Duodenal mucosa (tissue), 2 donors: Measurements from ENCODE around the gene CDC5L.
A peak's percentile ranks its signal among the peaks of the same experiment; 100 is the strongest.

Experiments used
- H3K27ac ChIP-seq: one replicate; pipeline ENCODE4 v1.7.0; 2013; ENCODE audit warnings: low read depth, low read length
- H3K27me3 ChIP-seq, 2 donors: one replicate each; pipeline ENCODE4 v1.7.0; 2013; ENCODE audit warnings: low read length in 2 of 2, control low read depth in 1 of 2; ENCODE audit not compliant: insufficient read depth in 2 of 2, control insufficient read depth in 1 of 2
- H3K36me3 ChIP-seq, 2 donors: one replicate each; pipeline ENCODE4 v1.7.0; 2013; ENCODE audit warnings: low read length in 2 of 2, control low read depth in 1 of 2; ENCODE audit not compliant: insufficient read depth in 2 of 2, control insufficient read depth in 1 of 2
- H3K4me1 ChIP-seq, 2 donors: one replicate each; pipeline ENCODE4 v1.7.0; 2013; ENCODE audit warnings: low read length in 2 of 2, control low read depth in 1 of 2; ENCODE audit not compliant: insufficient read depth in 2 of 2, control insufficient read depth in 1 of 2
- H3K4me3 ChIP-seq, 2 donors: one replicate each; pipeline ENCODE4 v1.7.0; 2013; ENCODE audit warnings: low read length in 2 of 2, low read depth in 1 of 2
- H3K9ac ChIP-seq, 2 donors: one replicate each; pipeline ENCODE4 v1.7.0; 2013; ENCODE audit warnings: low read length in 2 of 2, low read depth in 1 of 2
- H3K9me3 ChIP-seq, 2 donors: one replicate each; pipeline ENCODE4 v1.7.0; 2013; ENCODE audit warnings: low read length in 2 of 2, control low read depth in 1 of 2; ENCODE audit not compliant: control insufficient read depth in 1 of 2

Gene CDC5L

DNA sequence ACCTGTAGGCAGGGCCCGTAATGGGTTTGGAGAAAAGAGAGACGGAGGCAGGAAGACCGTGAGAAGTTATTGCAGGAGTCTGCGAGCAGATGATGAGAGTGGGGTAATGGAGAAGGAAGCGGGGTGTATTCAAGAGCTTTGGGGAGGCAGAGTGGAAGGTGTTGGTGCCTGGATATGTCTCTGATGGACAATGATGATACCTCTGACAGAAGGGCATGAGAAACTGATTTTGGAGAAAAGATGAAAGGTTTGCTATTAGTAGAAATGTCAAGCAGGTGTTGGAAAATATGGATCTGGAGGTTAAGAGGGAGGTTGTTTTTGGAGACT lies 69.4 kb downstream of the CDC5L start:
- H3K4me1 ChIP-seq, result peaks cover 8 to 10% of the 10 kb centered on the region in 2 donors
- peak overlapping the region; percentile 44 to 48 for H3K4me3 ChIP-seq
- H3K27me3 ChIP-seq, result no peaks in the 10 kb centered on the region
- H3K9me3 ChIP-seq, result no peaks in the 10 kb centered on the region
- peak overlapping the region in 1 of 2 donors; percentile 29 for H3K9ac ChIP-seq
- no peak overlapping the region for H3K27ac ChIP-seq
- peaks cover 0 to 6% of the 10 kb centered on the region in 2 donors for H3K36me3 ChIP-seq

DNA sequence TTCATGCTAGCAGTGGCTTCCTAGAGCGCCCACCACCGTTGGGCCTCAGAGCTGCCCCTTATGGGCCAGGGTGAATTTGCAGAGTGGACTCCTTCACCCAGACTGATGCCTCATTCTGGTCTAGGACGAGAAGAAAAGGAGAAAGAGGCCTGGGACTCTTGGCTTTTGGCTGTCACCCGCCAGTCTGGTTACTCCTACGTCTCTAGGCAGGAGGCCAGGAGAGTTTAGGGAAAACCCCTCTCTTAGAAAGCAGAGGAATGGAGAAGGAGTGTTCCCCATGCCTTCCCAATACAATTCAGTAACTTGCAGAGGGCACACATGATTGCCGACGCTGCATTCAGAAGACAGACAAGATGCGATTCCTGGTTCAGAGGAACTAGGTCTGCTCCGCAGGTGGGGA lies 70.1 kb downstream of the CDC5L start:
- no peak overlapping the region for H3K27ac ChIP-seq
- no peaks in the 10 kb centered on the region for H3K9me3 ChIP-seq
- H3K4me1 ChIP-seq, result peaks cover 8 to 10% of the 10 kb centered on the region in 2 donors

DNA sequence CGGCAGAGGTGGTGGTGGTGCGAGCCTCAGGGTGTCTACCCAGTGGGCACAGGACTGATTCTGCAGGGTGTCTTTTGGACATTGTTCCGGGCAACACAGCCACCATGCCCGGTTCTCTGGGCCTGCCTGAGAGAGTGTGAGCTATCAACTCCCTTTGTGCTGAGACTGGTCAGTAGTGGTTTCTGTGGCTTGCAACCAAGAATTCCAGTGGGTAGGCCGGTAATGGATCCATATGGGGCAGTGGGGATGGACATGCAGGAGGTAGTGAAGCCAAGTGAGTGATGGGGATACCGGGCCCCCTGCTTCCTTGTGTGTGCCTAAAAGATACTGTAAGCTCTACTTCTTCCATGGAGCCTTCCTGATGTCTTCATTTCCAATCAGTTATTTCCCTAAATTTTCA lies 71.0 kb downstream of the CDC5L start:
- no peak overlapping the region for H3K27ac ChIP-seq
- no peaks in the 10 kb centered on the region for H3K27me3 ChIP-seq
- no peak overlapping the region for H3K4me3 ChIP-seq
- no peaks in the 10 kb centered on the region for H3K36me3 ChIP-seq
- no peaks in the 10 kb centered on the region for H3K9me3 ChIP-seq
- H3K4me1 ChIP-seq, result peaks cover 8 to 10% of the 10 kb centered on the region in 2 donors
- H3K9ac ChIP-seq, result no peak overlapping the region

More for the DNA sequence above, 70.1 kb downstream of the CDC5L start:
- Histone ChIP-seq H3K36me3 (peaks cover 0 to 2% of the 10 kb centered on the region in 2 donors), H3K9ac (no peak overlapping the region), H3K4me3 (no peak overlapping the region), H3K27me3 (no peaks in the 10 kb centered on the region)

DNA sequence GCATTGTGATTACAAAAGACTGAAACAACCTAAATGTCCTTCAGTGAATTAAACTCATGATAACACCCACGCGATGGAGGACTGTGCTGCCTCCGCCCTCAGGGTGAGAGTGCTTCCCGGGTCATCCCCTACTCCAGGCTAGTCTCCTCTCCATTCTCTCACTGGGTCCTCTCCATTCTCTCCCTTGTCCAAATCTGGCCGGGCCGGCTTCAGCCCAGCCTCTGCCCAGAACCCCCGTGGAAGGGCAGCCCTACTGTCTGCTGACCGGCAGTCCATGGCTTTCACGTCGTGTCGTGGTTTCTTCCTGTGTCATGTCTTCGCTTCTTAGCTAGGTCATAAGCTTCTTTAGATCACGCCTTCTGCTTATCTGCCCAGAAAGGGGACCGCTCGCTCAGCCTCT lies 74.8 kb downstream of the CDC5L start:
- Histone ChIP-seq H3K36me3 (no peaks in the 10 kb centered on the region), H3K9ac (no peak overlapping the region)

DNA sequence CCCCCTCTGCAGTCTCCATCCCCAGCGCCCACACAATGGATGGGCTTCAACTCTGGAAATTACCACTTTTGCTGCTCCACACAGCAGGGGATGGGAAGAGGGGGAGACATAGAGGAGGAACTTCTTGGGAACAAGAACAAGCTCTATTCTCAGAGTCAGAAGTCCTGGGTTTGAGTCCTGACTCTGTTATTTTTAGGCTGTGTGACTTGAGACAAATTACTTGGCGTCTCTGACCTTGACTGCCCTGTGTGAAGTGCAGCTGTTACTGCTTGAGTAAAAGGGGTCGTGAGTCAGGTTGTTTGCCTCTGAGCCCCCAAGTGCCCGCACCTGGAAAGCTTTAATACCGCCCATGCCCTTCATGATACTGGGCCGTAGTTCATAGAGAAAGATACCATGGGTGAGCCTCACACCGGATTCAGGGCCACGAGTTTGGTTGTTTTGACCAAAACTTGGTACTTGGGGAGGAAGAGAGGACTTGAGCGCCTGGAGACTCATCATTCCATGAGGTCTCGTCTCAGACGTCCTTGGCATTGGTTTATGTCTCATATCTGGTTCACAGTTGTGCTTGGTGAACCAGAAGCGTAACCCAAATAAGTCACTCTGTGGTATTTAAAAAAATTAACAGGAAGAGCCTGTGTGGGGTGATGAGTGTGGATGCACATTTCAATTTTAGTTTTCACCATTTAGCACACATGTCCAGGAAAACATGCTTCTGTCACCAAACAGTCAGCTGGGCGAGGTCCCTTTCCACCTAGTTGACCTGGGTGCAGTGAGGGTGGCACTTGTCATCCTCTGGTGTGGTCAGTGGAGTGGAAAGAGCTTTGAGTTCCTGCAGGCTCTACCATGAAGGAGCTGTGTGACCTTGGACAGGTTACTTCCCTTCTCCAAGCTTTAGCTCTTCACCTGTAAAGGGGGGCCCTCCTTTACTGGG lies 75.6 kb downstream of the CDC5L start:
- Histone ChIP-seq H3K27ac (no peak overlapping the region), H3K4me3 (no peak overlapping the region), H3K9me3 (no peaks in the 10 kb centered on the region), H3K36me3 (no peaks in the 10 kb centered on the region), H3K27me3 (no peaks in the 10 kb centered on the region), H3K4me1 (no peaks in the 10 kb centered on the region), H3K9ac (no peak overlapping the region)

More for the DNA sequence above, 74.8 kb downstream of the CDC5L start:
- Histone ChIP-seq H3K27me3 (no peaks in the 10 kb centered on the region), H3K4me1 (no peaks in the 10 kb centered on the region), H3K4me3 (no peak overlapping the region), H3K9me3 (no peaks in the 10 kb centered on the region), H3K27ac (no peak overlapping the region)

DNA sequence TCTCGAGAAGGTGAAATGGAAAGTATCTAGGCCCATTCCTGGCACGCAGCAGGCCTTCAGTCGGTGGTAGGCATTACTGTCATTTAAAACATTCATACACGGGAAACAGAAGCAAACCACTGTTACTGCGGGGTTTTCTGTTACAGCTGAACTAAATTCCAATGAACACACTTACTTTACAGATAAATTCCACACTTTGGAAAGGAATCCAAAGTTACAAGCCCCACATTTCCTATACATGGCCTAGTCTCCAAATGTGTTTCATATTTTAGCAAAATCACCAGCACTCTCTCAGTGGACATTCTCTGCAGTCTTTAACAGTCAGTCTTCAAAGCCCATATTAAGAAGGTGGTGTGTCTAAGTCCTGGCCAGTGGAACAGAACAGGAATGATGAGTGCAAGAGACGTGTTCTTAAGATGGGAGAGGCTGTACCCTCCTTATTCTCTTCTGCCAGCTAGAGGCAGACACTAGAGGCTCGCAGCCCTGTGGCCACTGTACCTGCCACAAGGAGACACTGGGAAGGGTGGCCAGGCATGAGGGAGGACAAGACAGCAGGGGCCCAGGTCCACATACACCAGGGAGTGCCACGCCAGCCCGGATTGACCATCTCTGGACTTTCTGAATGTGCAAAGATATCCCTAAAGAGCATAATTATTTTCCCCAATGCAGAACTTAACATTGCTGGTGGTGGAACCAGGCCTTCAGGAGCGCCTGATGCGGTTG lies 76.4 kb downstream of the CDC5L start:
- Histone ChIP-seq H3K27ac (no peak overlapping the region), H3K9me3 (no peaks in the 10 kb centered on the region), H3K9ac (no peak overlapping the region), H3K36me3 (no peaks in the 10 kb centered on the region), H3K27me3 (no peaks in the 10 kb centered on the region), H3K4me3 (no peak overlapping the region), H3K4me1 (no peaks in the 10 kb centered on the region)

DNA sequence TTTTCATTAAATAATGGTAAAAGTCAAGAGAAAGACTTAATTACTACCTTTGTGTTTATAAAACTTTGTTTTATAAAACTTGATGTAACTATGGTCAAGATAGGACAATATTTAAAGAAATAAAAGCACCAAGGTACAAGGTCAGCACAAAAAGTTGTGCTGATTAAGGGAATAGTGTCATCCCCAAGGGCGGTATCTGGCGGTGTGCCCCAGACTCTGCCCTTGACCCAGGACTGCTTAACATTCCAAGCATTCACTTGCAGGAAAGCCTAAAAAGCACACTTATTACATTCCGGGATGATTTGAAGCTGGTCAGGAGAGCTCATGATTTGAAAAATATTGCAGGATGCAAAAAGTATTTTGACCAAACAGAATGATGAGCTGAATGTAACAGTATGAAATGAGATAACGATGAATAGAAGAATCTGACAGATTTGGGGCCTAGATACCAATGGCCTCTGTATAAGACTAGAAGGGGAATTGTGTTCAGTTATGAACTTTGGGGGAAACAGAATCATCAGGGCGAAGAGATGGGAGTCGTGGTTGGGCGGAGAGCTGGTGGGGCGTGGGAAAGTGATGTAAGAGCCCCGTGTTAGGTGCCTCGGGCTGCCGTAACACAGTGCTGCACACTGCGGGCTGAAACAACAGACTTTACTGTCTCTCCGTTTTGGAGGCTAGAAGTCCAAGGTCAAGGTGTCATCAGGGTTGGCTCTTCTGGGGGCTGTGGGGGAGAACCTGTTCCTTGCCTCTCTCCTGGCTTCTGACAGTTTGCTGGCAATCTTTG lies 77.2 kb downstream of the CDC5L start:
- Histone ChIP-seq H3K9me3 (no peaks in the 10 kb centered on the region), H3K36me3 (no peaks in the 10 kb centered on the region), H3K9ac (no peak overlapping the region), H3K27me3 (no peaks in the 10 kb centered on the region), H3K27ac (no peak overlapping the region), H3K4me3 (no peak overlapping the region), H3K4me1 (peaks cover 0 to 2% of the 10 kb centered on the region in 2 donors)

DNA sequence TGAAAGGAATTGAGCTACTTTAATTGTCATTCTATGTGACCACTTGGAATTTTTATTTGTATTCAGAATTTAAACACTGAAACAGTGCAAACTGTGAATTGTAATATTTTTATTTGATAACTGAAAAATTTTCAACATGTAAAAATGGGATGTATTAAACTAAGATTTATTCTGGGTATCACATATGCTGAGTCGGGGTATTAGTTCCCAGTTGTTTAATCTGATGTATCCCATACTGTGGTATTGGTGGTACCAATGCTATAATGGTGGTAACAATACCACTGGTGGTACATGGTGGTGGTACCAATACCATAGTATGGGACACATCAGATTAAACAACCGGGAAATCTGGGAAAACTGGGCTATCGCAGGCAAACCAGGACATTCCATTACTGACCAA lies 79.4 kb downstream of the CDC5L start:
- H3K27me3 ChIP-seq, result no peaks in the 10 kb centered on the region
- no peak overlapping the region for H3K4me3 ChIP-seq
- H3K4me1 ChIP-seq, result peaks cover 0 to 5% of the 10 kb centered on the region in 2 donors
- no peak overlapping the region for H3K27ac ChIP-seq
- H3K9ac ChIP-seq, result no peak overlapping the region
- H3K9me3 ChIP-seq, result no peaks in the 10 kb centered on the region
- H3K36me3 ChIP-seq, result no peaks in the 10 kb centered on the region

DNA sequence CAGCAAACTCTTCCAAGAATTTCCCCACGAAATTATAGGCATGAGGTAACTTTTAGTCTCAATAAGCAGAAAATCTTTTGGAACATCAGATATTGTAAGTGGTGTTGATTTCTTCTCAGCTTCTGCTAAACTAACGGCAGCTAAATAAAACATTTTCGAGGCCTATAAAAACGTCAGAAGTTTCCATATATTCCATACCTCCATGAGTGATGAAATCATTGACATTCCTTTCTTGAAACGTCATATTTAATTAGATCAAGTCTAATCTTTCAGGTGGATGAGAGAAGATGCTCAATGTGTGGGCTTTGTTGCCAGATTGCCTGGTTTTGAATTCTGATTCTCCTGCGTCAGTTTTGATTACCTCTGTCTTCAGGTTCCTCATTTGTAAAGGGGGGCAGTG lies 81.3 kb downstream of the CDC5L start:
- H3K4me1 ChIP-seq, result peaks cover 0 to 5% of the 10 kb centered on the region in 2 donors
- H3K9ac ChIP-seq, result no peak overlapping the region
- no peak overlapping the region for H3K27ac ChIP-seq
- no peaks in the 10 kb centered on the region for H3K36me3 ChIP-seq
- H3K4me3 ChIP-seq, result no peak overlapping the region
- no peaks in the 10 kb centered on the region for H3K9me3 ChIP-seq
- no peaks in the 10 kb centered on the region for H3K27me3 ChIP-seq

DNA sequence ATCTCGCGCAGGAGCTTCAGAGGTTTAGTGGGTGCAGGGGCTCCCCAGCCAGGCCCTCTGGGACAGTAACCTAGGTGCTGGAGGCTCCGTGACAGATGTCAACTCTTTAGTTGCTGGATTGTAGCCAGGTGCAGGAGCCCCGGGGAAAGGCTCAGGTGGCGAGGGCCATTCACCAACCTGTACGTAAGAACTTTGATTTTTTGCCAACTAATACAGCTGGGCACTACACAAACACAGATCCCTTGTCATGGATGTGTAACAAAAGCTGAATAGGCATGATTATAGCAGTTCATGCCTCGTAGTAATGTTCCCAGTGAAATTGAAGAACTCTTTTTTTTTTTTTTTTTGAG lies 82.6 kb downstream of the CDC5L start:
- no peaks in the 10 kb centered on the region for H3K36me3 ChIP-seq
- H3K4me3 ChIP-seq, result no peak overlapping the region
- peaks cover 0 to 4% of the 10 kb centered on the region in 2 donors for H3K27me3 ChIP-seq
- no peak overlapping the region for H3K27ac ChIP-seq
- no peak overlapping the region for H3K9ac ChIP-seq
- H3K4me1 ChIP-seq, result peaks cover 0 to 5% of the 10 kb centered on the region in 2 donors
- H3K9me3 ChIP-seq, result no peaks in the 10 kb centered on the region
